DND-41 (cell line): ENCODE measurements around the gene PRCP.

Experiments
- EZH2 ChIP-seq: IDR thresholded peaks from 3 replicates; pipeline ENCODE4 v1.6.1; 2012; ENCODE audit warnings: borderline replicate concordance, low read depth, mild to moderate bottlenecking, moderate library complexity, low read length, inconsistent platforms; ENCODE audit not compliant: severe bottlenecking
- TF ChIP-seq, protein P1 (sequence below): IDR thresholded peaks from 2 replicates; pipeline ENCODE4 v1.5.1; 2012; ENCODE audit warnings: borderline replicate concordance, low read length, moderate library complexity, mild to moderate bottlenecking; ENCODE audit not compliant: poor library complexity, severe bottlenecking; ENCODE audit errors: extremely low read depth

DNA sequence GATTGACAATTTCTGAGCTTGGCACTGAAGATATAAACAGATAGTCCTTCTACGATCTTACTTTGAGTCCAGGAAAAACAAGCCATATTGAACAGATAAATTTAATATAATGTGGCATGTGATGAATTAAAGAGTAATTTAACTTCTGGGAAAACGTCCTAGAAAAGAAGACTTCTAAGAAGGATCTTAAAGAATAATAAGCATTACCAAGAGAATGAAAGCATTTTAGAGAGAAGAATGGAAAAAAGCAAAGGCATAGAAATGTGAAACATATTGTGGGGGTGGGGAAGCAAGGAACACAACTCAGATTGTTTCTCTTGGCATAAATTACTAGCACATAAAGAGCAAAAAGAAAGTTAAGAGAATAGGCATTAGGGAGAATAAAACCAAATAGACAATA, 6.7 kb upstream of the PRCP start:
- TF ChIP-seq, protein P1, sequence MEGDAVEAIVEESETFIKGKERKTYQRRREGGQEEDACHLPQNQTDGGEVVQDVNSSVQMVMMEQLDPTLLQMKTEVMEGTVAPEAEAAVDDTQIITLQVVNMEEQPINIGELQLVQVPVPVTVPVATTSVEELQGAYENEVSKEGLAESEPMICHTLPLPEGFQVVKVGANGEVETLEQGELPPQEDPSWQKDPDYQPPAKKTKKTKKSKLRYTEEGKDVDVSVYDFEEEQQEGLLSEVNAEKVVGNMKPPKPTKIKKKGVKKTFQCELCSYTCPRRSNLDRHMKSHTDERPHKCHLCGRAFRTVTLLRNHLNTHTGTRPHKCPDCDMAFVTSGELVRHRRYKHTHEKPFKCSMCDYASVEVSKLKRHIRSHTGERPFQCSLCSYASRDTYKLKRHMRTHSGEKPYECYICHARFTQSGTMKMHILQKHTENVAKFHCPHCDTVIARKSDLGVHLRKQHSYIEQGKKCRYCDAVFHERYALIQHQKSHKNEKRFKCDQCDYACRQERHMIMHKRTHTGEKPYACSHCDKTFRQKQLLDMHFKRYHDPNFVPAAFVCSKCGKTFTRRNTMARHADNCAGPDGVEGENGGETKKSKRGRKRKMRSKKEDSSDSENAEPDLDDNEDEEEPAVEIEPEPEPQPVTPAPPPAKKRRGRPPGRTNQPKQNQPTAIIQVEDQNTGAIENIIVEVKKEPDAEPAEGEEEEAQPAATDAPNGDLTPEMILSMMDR = no peak
- no peak for TF ChIP-seq EZH2
